PC-9 (cell line): ENCODE data around the gene E2F1. TPM values are rescaled to one million over a fixed set of nuclear protein-coding genes. Genes with fewer than 3 reads are reported as not detected.

Source experiments
- BruUV-seq: library from RNA; stranded (reverse); fragments of 400-500 nt; replicated peaks from 2 replicates; lab custom pipeline; 2021; lab: Mats Ljungman, UMichigan
- CTCF ChIA-PET: fragments of 300-600 bp; sonication (Branson Sonifier 250); formaldehyde crosslinking; loops from one replicate; lab custom pipeline; 2022; ENCODE audit warnings: antibody characterized with exemption; lab: Charles Lee
- POLR2A ChIA-PET: fragments of 300-600 bp; sonication (Branson Sonifier 250); formaldehyde crosslinking; loops from one replicate; lab custom pipeline; 2022; ENCODE audit warnings: antibody characterized with exemption; ENCODE audit not compliant: unreplicated experiment; lab: Charles Lee
- DNase-seq, 2 experiments: peaks; one replicate each; pipeline versions ENCODE4 v3.0.0 to v3.0.0-alpha.2; 2015 to 2022; ENCODE audit warnings: mixed read lengths in 1 of 2
- H2AFZ ChIP-seq: fragments of 200-600 bp; sonication (generic); 2 replicates; pipeline ENCODE4 v1.8.1; 2017; ENCODE audit warnings: antibody characterized with exemption
- H3F3A ChIP-seq: fragments of 200-600 bp; sonication (generic); 2 replicates; pipeline ENCODE4 v1.8.1; 2017; ENCODE audit warnings: antibody characterized with exemption, mild to moderate bottlenecking, low read depth; ENCODE audit not compliant: insufficient read depth
- H3K27ac ChIP-seq: fragments of 200-600 bp; sonication (generic); 2 replicates; pipeline ENCODE4 v1.6.1; 2016; ENCODE audit warnings: mixed run types
- H3K27me3 ChIP-seq: fragments of 200-600 bp; sonication (generic); 2 replicates; pipeline ENCODE4 v1.6.1; 2016; ENCODE audit warnings: low read depth, mixed run types; ENCODE audit not compliant: insufficient read depth
- H3K36me3 ChIP-seq: fragments of 200-600 bp; sonication (generic); 2 replicates; pipeline ENCODE4 v1.6.1; 2016; ENCODE audit warnings: low read depth, mixed run types
- H3K4me1 ChIP-seq: fragments of 200-600 bp; sonication (generic); replicated peaks from 2 replicates; pipeline ENCODE4 v1.6.1; 2016; ENCODE audit warnings: mixed run types; ENCODE audit not compliant: insufficient read depth
- H3K4me2 ChIP-seq: fragments of 200-600 bp; sonication (generic); 2 replicates; pipeline ENCODE4 v1.6.1; 2017; ENCODE audit warnings: mixed run types
- H3K4me3 ChIP-seq: fragments of 200-600 bp; sonication (generic); 2 replicates; pipeline ENCODE4 v1.6.1; 2016; ENCODE audit warnings: mixed run types
- H3K79me2 ChIP-seq: fragments of 200-600 bp; sonication (generic); 2 replicates; pipeline ENCODE4 v1.6.1; 2017; ENCODE audit warnings: low read depth, mixed run types
- H3K9me2 ChIP-seq: fragments of 200-600 bp; sonication (generic); 2 replicates; pipeline ENCODE4 v1.8.1; 2017; ENCODE audit warnings: mild to moderate bottlenecking; ENCODE audit not compliant: insufficient read depth
- H3K9me3 ChIP-seq: fragments of 200-600 bp; sonication (generic); 2 replicates; pipeline ENCODE4 v1.8.1; 2016; ENCODE audit warnings: low read depth; ENCODE audit not compliant: insufficient read depth
- H4K20me1 ChIP-seq: fragments of 200-600 bp; sonication (generic); 2 replicates; pipeline ENCODE4 v1.8.1; 2017; ENCODE audit not compliant: insufficient read depth
- CTCF ChIP-seq: fragments of 200-600 bp; sonication (generic); conservative IDR thresholded peaks from 2 replicates; pipeline ENCODE4 v1.6.1; 2017; ENCODE audit warnings: mixed run types, antibody characterized with exemption, mild to moderate bottlenecking, moderate library complexity
- EZH2 ChIP-seq: fragments of 200-600 bp; sonication (generic); IDR thresholded peaks from 2 replicates; pipeline ENCODE4 v1.8.0; 2017; ENCODE audit warnings: antibody characterized with exemption, low read depth
- intact Hi-C: fragments of 100-400 bp; cut with micrococcal nuclease; formaldehyde crosslinking; loops from one replicate; pipeline ENCODE4 v1.10.0; 2022; ENCODE audit not compliant: unreplicated experiment
- total RNA-seq: library from RNA; stranded (reverse); gene quantifications from 2 replicates; pipeline ENCODE4 v1.2.3, GENCODE V29; 2021

The E2F1 gene
- total RNA-seq, 1 experiment from 2014 or later = 31.5 TPM

- H3K4me2 ChIP-seq = peak overlapping the region; percentile 75
- intact Hi-C loops = loop anchor here (1.0 to 5.0 kb wide), 7 partner anchors 45 to 381 kb away; partner anchors contain the start of genes CDK5RAP1, E2F1, EIF2S2 and NECAB3
- BruUV-seq = TSS peak; percentile 57
Measured at GRCh38 chr20:33730946-33731692, 44.9 kb upstream of the E2F1 start.

GRCh38 chr20:33729101-33729500 lies 42.9 kb upstream of the E2F1 start:
- peak in 1 of 2 experiments; percentile 43 for DNase-seq
- peak overlapping the region; percentile 27 for H3K27ac ChIP-seq
- H4K20me1 ChIP-seq = no peaks in the 10 kb centered on the region
- TF ChIP-seq CTCF = no peak
- TF ChIP-seq EZH2 = no peak
- H3K4me3 ChIP-seq = no peak overlapping the region
- no peaks in the 10 kb centered on the region for H3K27me3 ChIP-seq
- BruUV-seq = no TSS peak
- ChIA-PET CTCF (interaction anchor here (0.5 kb wide), 1 partner anchor 9 kb away, joined by 5 read pairs; no protein-coding TSS in a partner anchor), POLR2A (no interaction called here)
- H3K9me2 ChIP-seq = no peaks in the 10 kb centered on the region
- no peaks in the 10 kb centered on the region for H3K9me3 ChIP-seq
- no peaks in the 10 kb centered on the region for H3K79me2 ChIP-seq
- H2AFZ ChIP-seq = no peak overlapping the region
- H3F3A ChIP-seq = peaks cover 62% of the 10 kb centered on the region
- H3K4me2 ChIP-seq = peak overlapping the region; percentile 59
- no peaks in the 10 kb centered on the region for H3K36me3 ChIP-seq
- H3K4me1 ChIP-seq = peaks cover 66% of the 10 kb centered on the region
- intact Hi-C loops = no loop called here

More at GRCh38 chr20:33730946-33731692, 44.9 kb upstream of the E2F1 start:
- POLR2A ChIA-PET = interaction anchor here (0.6 kb wide), 1 partner anchor 64 kb away, joined by 6 read pairs; the partner anchor contains the start of gene ACTL10
- Histone ChIP-seq H3K4me1 (peaks cover 62% of the 10 kb centered on the region), H3K27ac (peak overlapping the region; percentile 38), H3K27me3 (no peaks in the 10 kb centered on the region), H3K9me3 (no peaks in the 10 kb centered on the region; the same call in 1 of the 2 replicates), H3K4me3 (peak overlapping the region; percentile 55; the same call in 1 of the 2 replicates), H3K79me2 (peaks cover 16% of the 10 kb centered on the region), H2AFZ (peak overlapping the region; percentile 80), H3F3A (peaks cover 55% of the 10 kb centered on the region), H3K9me2 (no peaks in the 10 kb centered on the region), H3K36me3 (0 out of 2 replicates have a peak, but pooled peaks cover under 1% of the 10 kb centered on the region), H4K20me1 (no peaks in the 10 kb centered on the region)
- no peak for DNase-seq
- TF ChIP-seq CTCF (no peak), EZH2 (no peak)
- CTCF ChIA-PET = no interaction called here

GRCh38 chr20:33728463-33728862 lies 42.3 kb upstream of the E2F1 start:
- ChIA-PET CTCF (no interaction called here), POLR2A (interaction anchor here (0.7 kb wide), 1 partner anchor 1254 kb away, joined by 3 read pairs; no protein-coding TSS in a partner anchor)
- no peak overlapping the region for H3K4me3 ChIP-seq
- peak overlapping the region; percentile 59; the same call in 1 of the 2 replicates for H3K4me2 ChIP-seq
- no peaks in the 10 kb centered on the region for H3K9me2 ChIP-seq
- H4K20me1 ChIP-seq = no peaks in the 10 kb centered on the region
- DNase-seq = no peak
- TF ChIP-seq EZH2 = no peak
- TF ChIP-seq CTCF = no peak
- no peak overlapping the region for H2AFZ ChIP-seq
- H3K36me3 ChIP-seq = no peaks in the 10 kb centered on the region
- intact Hi-C loops = no loop called here
- H3K27ac ChIP-seq = no peak overlapping the region
- BruUV-seq = no TSS peak
- H3K4me1 ChIP-seq = peaks cover 68% of the 10 kb centered on the region
- no peaks in the 10 kb centered on the region for H3K9me3 ChIP-seq
- H3K79me2 ChIP-seq = no peaks in the 10 kb centered on the region
- H3F3A ChIP-seq = peaks cover 63% of the 10 kb centered on the region
- no peaks in the 10 kb centered on the region for H3K27me3 ChIP-seq
